ENCODE measurements around the gene KCNN4. TPM values are rescaled to one million over a fixed set of nuclear protein-coding genes. Genes with fewer than 3 reads are reported as not detected.

The KCNN4 gene
- total and polyA plus RNA-seq, 10 of the 15 experiments (the other 5 are each of a cell fraction or from before 2014, with no cell fraction given) = 1.4 to 112 (median 77.9) TPM

GRCh38 chr19:43767316-43767715, 13.5 kb downstream of the KCNN4 start:
- intact Hi-C loops (cut with micrococcal nuclease; ENCODE audit: unreplicated experiment) = no loop called here
- Histone ChIP-seq H3K79me2 (ENCODE audit: control insufficient read depth, insufficient read depth, low read length) (no peaks in the 10 kb centered on the region; the same call in 1 of the 2 replicates), H3K27ac (ENCODE audit: control insufficient read depth, insufficient read depth) (peak overlapping the region; percentile 100), H3K36me3 (ENCODE audit: control insufficient read depth in 2 of 2, insufficient read depth in 2 of 2, low read length in 1 of 2) (peaks cover 42 to 46% of the 10 kb centered on the region in 2 experiments), H4K20me1 (ENCODE audit: control insufficient read depth, insufficient read depth) (no peaks in the 10 kb centered on the region), H3K4me2 (ENCODE audit: control insufficient read depth, insufficient read depth) (0 out of 2 replicates have a peak overlapping the region, but pooled peaks have one; percentile 20), H2AFZ (ENCODE audit: control insufficient read depth, low read depth, low read length) (no peak overlapping the region), H3K9ac (ENCODE audit: control insufficient read depth, insufficient read depth, low read length) (peak overlapping the region; percentile 78; the same call in 1 of the 2 replicates), H3K9me3 (replicated peaks; ENCODE audit: control insufficient read depth, insufficient read depth, low read length) (no peaks in the 10 kb centered on the region; the same call in 2 of the 3 replicates), H3K4me3 (0 out of 2 replicates have a peak overlapping the region, but pooled peaks have one; percentile 18), H3K4me1 (ENCODE audit: control insufficient read depth, insufficient read depth, low read length) (peaks cover 57% of the 10 kb centered on the region), H3K27me3 (replicated peaks in 1 of 2; ENCODE audit: control insufficient read depth in 2 of 2, insufficient read depth in 2 of 2, low read length in 1 of 2) (no peaks in the 10 kb centered on the region)
- ChIA-PET CTCF (interaction anchor here (3.2 to 20.8 kb wide), 5 partner anchors 11 to 98 kb away, joined by 19 to 324 read pairs (median 136); partner anchors contain the start of genes KCNN4, PLAUR and SMG9), SMC1A (ENCODE audit: uncharacterized antibody, unreplicated experiment) (interaction anchor here (0.7 to 20.1 kb wide), 6 partner anchors 8 to 99 kb away, joined by 3 to 325 read pairs (median 46); partner anchors contain the start of genes KCNN4 and SMG9), POLR2A (interaction anchor here (2.9 to 18.9 kb wide), 3 partner anchors 11 to 99 kb away, joined by 12 to 389 read pairs (median 307); partner anchors contain the start of genes KCNN4 and SMG9), RAD21 (ENCODE audit: unreplicated experiment) (interaction anchor here (6.1 to 8.3 kb wide), 4 partner anchors 11 to 98 kb away, joined by 55 to 167 read pairs (median 107); partner anchors contain the start of genes KCNN4, PLAUR and SMG9)
- TF ChIP-seq ZBTB4 (CRISPR knock-in tag; IDR thresholded peaks at IDR 0.05) (no peak), CBX5 (IDR thresholded peaks at IDR 0.05; ENCODE audit: low read depth) (no peak), HSF1 (IDR thresholded peaks at IDR 0.05; ENCODE audit: low read depth, low read length) (no peak), IRF5 (IDR thresholded peaks at IDR 0.05; ENCODE audit: borderline replicate concordance) (no peak)
- 86% methylated on average over 7 of the region's 7 CpGs for WGBS (ENCODE audit: insufficient coverage, insufficient replicate concordance, low lambda C conversion rate, missing lambda C conversion rate)
- BruUV-seq (replicated peaks) = no TSS peak
- no peak for DNase-seq (ENCODE audit: low read depth, low spot score)
- in situ Hi-C loops (cut with MboI) = loop anchor here (25.0 kb wide), 2 partner anchors 1695 to 1830 kb away; partner anchors contain the start of genes ERFL and FOSB
- no peak for FAIRE-seq
- no peak for ATAC-seq
